Measurements from ENCODE around the gene NKD1. TPM values are rescaled to one million over a fixed set of nuclear protein-coding genes. Genes with fewer than 3 reads are reported as not detected.

Gene NKD1
- polyA plus RNA-seq, 4 donors = 10.3 to 13.1 (median 12.0) TPM

DNA sequence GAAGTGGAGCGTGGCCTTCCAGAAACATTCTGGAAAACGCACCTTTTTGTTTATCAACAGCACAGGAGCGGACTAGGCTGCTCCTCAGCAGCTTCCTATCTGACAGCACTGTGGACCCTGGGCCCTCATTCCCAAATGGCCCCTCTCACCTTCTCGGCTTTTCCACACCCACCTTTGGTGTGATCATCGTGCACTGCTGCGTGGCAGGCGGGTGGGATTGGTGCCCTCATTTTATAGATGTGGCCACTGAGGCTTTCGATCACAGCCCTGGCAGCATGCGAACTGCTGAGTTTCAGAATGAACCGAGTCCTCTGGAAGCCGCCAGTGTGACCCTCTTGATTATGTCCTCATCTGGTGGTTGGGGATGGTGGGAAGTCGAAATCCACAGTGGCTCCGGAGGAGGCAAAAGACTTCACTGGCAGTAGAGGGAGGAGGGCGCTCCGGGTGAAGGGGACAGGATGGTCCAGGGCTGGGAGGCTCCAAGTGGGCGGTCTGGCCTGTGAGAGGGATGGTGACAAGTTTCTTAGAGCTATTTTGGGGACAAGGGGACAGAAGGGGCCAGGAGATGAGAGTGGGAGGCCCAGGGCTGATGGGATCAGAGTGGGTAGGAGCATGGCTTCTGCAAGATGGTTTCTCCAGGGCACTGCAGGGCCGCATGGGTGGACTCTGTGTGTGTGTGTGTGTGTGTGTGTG, 49.5 kb downstream of the NKD1 start:
- no peak for DNase-seq (ENCODE audit: low read depth in 4 of 4, low spot score in 3 of 4)

- DNase-seq (ENCODE audit: low read depth in 4 of 4, low spot score in 3 of 4) = no peak
Observed at GRCh38 chr16:50598256-50598894, 50.2 kb downstream of the NKD1 start.

GRCh38 chr16:50598936-50599361, 50.8 kb downstream of the NKD1 start:
- DNase-seq (ENCODE audit: low read depth in 4 of 4, low spot score in 3 of 4) = no peak

- DNase-seq (ENCODE audit: low read depth in 4 of 4, low spot score in 3 of 4) = no peak
Observed at GRCh38 chr16:50599494-50599893, 51.3 kb downstream of the NKD1 start.

GRCh38 chr16:50600582-50601283, 52.5 kb downstream of the NKD1 start:
- no peak for DNase-seq (ENCODE audit: low read depth in 4 of 4, low spot score in 3 of 4)

DNA sequence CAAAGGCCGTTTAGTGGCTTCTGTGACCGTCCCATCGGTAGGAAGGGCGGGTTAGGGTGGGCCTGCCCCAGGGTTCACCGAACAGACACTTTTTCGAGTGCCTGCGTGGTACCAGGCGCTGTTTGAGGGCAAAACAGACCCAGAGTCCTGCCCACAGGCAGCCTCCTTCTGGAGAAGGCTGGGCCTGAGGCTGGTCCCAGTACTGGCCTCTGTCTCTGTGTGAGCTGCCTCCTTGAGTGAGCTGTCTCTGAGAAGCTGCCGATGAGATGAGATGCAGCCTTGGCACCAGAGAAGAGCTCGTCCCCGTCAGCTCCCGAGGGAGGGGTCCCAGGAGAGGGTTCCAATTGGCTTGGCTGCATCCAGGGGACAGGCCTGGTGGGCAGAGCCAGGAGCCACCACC, 53.1 kb downstream of the NKD1 start:
- no peak for DNase-seq (ENCODE audit: low read depth in 4 of 4, low spot score in 3 of 4)

- no peak for DNase-seq (ENCODE audit: low read depth in 4 of 4, low spot score in 3 of 4)
Observed at GRCh38 chr16:50602126-50602525, 53.9 kb downstream of the NKD1 start.

GRCh38 chr16:50602531-50603205, 54.5 kb downstream of the NKD1 start:
- DNase-seq (ENCODE audit: low read depth in 4 of 4, low spot score in 3 of 4) = no peak

- no peak for DNase-seq (ENCODE audit: low read depth in 4 of 4, low spot score in 3 of 4)
Observed at GRCh38 chr16:50603206-50604064, 55.2 kb downstream of the NKD1 start.

GRCh38 chr16:50604065-50604418, 55.8 kb downstream of the NKD1 start:
- DNase-seq (ENCODE audit: low read depth in 4 of 4, low spot score in 3 of 4) = no peak

DNA sequence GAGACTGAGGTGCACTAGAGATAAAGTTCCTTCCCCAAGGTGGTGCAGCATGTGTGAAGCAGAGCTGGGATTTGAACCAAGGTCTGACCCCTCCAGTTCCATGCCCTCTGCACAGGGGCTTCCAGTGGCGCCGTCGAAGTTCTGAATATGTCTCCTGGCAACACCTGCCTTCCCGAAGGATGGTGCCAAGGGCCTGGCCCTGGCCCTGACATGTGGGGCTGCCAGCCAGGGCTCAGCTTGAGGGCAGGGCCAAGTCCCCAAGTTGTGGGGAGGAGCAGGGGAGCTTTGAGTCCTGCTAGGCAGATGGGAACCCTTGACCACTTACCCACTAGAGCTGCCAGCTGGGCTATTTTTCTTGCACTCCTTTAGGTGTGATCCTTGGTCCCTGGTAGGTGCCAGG, 56.4 kb downstream of the NKD1 start:
- no peak for DNase-seq (ENCODE audit: low read depth in 4 of 4, low spot score in 3 of 4)

GRCh38 chr16:50605733-50606430, 57.7 kb downstream of the NKD1 start:
- DNase-seq (ENCODE audit: low read depth in 4 of 4, low spot score in 3 of 4) = no peak

GRCh38 chr16:50606431-50607050, 58.3 kb downstream of the NKD1 start:
- DNase-seq (ENCODE audit: low read depth in 4 of 4, low spot score in 3 of 4) = no peak

DNA sequence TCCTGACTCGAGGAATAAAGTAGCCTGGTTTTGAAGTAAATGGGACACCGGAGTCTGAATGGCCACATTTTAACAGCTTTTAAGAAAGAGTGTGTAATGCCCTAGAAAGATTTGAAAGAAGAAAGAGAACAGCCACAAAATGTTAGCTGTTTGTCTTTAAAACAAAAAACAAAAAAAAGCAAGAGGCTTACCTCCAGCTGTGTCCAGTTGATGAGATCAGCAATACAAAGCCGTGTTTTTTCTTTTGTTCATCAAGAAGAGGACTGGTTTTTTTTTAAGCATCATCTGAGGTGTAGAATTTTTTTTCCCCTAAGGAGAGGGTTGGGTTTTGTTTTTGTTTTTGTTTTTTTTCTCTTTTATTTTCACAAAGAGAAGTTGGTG, 58.8 kb downstream of the NKD1 start:
- DNase-seq (ENCODE audit: low read depth in 4 of 4, low spot score in 3 of 4) = no peak

DNA sequence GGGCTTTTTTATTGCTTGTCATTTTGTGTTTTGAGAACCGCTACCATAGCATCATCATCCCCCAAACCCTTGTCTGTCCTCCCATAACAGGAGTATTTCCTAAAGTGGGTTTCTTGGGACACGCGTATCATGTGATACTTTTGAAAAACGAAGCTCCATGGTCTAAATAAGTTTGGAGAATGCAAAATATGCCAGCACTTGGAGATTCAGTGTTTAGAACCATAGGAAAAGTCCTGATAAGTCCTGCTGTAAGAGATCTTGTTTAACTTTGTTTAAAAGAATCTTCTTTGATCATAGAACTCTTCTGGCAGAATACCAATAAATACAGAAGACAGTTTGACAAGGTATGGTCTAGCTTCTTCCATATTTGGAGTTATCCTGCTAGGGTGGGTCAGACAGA, 59.3 kb downstream of the NKD1 start:
- DNase-seq (ENCODE audit: low read depth in 4 of 4, low spot score in 3 of 4) = no peak

DNA sequence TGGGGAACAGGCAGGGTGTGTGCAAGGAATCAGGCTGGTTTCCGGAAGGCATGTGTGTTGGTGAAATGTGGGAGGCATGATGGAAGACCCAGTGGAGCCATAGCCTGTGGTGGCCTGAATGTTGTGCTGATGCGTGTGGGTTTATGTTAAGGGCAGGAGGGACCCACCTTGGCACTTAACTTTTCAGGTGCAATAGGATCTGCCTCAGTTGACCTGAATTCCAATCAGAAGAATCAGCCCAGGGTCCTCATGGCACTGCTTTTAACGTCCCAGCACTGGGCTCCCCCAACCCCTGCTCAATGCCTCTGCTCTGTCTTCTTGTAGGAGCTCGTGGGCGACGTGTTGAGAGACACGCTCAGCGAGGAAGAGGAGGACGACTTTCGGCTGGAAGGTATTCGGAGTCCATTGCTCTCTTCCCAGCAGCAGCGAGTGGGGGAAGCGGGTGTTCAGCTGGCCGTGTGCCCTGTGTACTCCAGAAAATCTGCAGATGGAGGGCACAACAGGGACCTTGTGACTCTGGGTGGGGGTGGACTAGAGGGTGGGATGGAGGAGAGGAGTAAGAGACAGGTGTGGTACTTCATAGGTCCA, 59.9 kb downstream of the NKD1 start:
- no peak for DNase-seq (ENCODE audit: low read depth in 4 of 4, low spot score in 3 of 4)

GRCh38 chr16:50609049-50609448, 60.9 kb downstream of the NKD1 start:
- no peak for DNase-seq (ENCODE audit: low read depth in 4 of 4, low spot score in 3 of 4)

GRCh38 chr16:50609471-50609870, 61.3 kb downstream of the NKD1 start:
- DNase-seq (ENCODE audit: low read depth in 4 of 4, low spot score in 3 of 4) = no peak

All from right renal pelvis (tissue), 4 donors.